ENCODE data around the gene CORO7.

GRCh38 chr16:4373909-4374742 lies 42.3 kb downstream of the CORO7 start:
- TF ChIP-seq POLR2AphosphoS5 (IDR thresholded peaks at IDR 0.05) (peak in 2 of 3 donors; percentile 44 to 71), EP300 (IDR thresholded peaks at IDR 0.05) (no peak)

All from suprapubic skin (tissue), 4 donors.